Panc1 (cell line): ENCODE measurements around the gene NCKAP5L.

Source experiments
- POLR2AphosphoS5 ChIP-seq: IDR thresholded peaks from 2 replicates; pipeline ENCODE4 v1.6.1; 2012; ENCODE audit warnings: mild to moderate bottlenecking, low read depth, low read length, moderate library complexity
- SIN3A ChIP-seq: IDR thresholded peaks from 2 replicates; pipeline ENCODE4 v1.6.1; 2012; ENCODE audit warnings: low read depth, mild to moderate bottlenecking, low read length, moderate library complexity, borderline replicate concordance; ENCODE audit not compliant: insufficient read depth
- TF ChIP-seq, protein P1 (sequence below): fragments of 450-650 bp; IDR thresholded peaks from 2 replicates; pipeline ENCODE4 v1.5.1; 2017; ENCODE audit warnings: mild to moderate bottlenecking
- TF ChIP-seq, protein P2 (sequence below), 2 experiments: IDR thresholded peaks; 2 replicates each; pipeline ENCODE4 v1.6.1; 2011 to 2012; ENCODE audit warnings: low read depth in 2 of 2, control low read depth in 1 of 2, low read length in 1 of 2, mild to moderate bottlenecking in 1 of 2, moderate library complexity in 1 of 2; ENCODE audit not compliant: insufficient read depth in 1 of 2

DNA sequence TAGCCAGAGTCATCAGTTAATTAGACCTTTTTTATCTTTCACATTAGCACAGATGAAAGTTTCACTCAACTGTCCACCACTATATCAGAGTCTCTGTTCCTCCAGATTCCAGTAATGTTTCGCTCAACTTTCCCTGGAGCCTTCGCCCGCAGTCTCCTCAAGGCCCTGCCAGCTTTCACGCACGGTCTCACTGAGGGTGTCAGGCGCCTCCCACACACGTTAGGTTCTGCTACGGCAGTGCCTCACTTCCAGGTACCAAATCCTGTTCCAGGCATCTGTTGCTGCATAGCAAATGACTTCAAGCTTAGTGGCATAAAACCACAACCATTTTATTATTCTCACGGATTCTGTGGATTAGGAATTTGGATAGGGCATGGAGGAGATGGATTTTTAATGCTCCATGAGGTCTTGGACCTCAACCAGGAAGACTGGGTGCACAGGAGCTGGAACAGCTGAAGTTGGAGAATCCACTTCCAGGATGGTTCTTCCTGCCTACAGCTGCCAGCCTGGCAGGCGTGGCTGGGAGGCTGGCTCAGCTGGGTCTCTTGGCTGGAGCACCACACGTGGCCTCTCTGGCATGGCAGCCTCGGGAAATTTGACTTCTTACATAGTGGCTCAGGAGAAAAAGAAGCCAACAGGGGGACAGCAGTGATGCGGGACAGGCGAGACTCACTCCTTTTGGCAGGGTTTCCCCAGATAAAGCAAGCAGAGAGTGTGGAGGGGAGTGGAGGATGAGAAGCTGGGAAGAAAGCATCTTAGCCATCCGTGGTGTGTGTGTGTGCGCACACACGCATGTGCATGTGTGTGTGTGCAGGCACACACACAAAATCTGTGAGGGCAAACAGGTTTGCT is 36.0 kb upstream of the NCKAP5L start:
- TF ChIP-seq, protein P1, sequence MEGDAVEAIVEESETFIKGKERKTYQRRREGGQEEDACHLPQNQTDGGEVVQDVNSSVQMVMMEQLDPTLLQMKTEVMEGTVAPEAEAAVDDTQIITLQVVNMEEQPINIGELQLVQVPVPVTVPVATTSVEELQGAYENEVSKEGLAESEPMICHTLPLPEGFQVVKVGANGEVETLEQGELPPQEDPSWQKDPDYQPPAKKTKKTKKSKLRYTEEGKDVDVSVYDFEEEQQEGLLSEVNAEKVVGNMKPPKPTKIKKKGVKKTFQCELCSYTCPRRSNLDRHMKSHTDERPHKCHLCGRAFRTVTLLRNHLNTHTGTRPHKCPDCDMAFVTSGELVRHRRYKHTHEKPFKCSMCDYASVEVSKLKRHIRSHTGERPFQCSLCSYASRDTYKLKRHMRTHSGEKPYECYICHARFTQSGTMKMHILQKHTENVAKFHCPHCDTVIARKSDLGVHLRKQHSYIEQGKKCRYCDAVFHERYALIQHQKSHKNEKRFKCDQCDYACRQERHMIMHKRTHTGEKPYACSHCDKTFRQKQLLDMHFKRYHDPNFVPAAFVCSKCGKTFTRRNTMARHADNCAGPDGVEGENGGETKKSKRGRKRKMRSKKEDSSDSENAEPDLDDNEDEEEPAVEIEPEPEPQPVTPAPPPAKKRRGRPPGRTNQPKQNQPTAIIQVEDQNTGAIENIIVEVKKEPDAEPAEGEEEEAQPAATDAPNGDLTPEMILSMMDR = no peak
- TF ChIP-seq POLR2AphosphoS5 (no peak), SIN3A (no peak)
- TF ChIP-seq, protein P2, sequence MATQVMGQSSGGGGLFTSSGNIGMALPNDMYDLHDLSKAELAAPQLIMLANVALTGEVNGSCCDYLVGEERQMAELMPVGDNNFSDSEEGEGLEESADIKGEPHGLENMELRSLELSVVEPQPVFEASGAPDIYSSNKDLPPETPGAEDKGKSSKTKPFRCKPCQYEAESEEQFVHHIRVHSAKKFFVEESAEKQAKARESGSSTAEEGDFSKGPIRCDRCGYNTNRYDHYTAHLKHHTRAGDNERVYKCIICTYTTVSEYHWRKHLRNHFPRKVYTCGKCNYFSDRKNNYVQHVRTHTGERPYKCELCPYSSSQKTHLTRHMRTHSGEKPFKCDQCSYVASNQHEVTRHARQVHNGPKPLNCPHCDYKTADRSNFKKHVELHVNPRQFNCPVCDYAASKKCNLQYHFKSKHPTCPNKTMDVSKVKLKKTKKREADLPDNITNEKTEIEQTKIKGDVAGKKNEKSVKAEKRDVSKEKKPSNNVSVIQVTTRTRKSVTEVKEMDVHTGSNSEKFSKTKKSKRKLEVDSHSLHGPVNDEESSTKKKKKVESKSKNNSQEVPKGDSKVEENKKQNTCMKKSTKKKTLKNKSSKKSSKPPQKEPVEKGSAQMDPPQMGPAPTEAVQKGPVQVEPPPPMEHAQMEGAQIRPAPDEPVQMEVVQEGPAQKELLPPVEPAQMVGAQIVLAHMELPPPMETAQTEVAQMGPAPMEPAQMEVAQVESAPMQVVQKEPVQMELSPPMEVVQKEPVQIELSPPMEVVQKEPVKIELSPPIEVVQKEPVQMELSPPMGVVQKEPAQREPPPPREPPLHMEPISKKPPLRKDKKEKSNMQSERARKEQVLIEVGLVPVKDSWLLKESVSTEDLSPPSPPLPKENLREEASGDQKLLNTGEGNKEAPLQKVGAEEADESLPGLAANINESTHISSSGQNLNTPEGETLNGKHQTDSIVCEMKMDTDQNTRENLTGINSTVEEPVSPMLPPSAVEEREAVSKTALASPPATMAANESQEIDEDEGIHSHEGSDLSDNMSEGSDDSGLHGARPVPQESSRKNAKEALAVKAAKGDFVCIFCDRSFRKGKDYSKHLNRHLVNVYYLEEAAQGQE (IDR thresholded peaks at IDR 0.05; ENCODE audit: insufficient read depth in 1 of 2, low read depth in 2 of 2, low read length in 1 of 2) = no peak
